Measurements from ENCODE around the gene DCDC1.

The DCDC1 gene

GRCh38 chr11:30992513-30992849 is 377.1 kb downstream of the DCDC1 start:
- no peaks in the 10 kb centered on the region for H3K27me3 ChIP-seq
- no peak overlapping the region for H3K27ac ChIP-seq
- intact Hi-C loops (cut with DNase I; ENCODE audit: low total_unique reads): no loop called here
- H3K4me3 ChIP-seq: no peak overlapping the region
- TF ChIP-seq CTCF (IDR thresholded peaks at IDR 0.05): no peak
- H3K9me3 ChIP-seq: no peaks in the 10 kb centered on the region
- H3K36me3 ChIP-seq: no peaks in the 10 kb centered on the region
- H3K4me1 ChIP-seq: no peaks in the 10 kb centered on the region
- no peak for DNase-seq

GRCh38 chr11:30991802-30992512 is 377.6 kb downstream of the DCDC1 start:
- H3K4me1 ChIP-seq: no peaks in the 10 kb centered on the region
- intact Hi-C loops (cut with DNase I; ENCODE audit: low total_unique reads): no loop called here
- no peak overlapping the region for H3K27ac ChIP-seq
- no peaks in the 10 kb centered on the region for H3K9me3 ChIP-seq
- no peaks in the 10 kb centered on the region for H3K27me3 ChIP-seq
- no peaks in the 10 kb centered on the region for H3K36me3 ChIP-seq
- H3K4me3 ChIP-seq: no peak overlapping the region
- TF ChIP-seq CTCF (IDR thresholded peaks at IDR 0.05): no peak
- DNase-seq: no peak

GRCh38 chr11:30991376-30991775 is 378.2 kb downstream of the DCDC1 start:
- Histone ChIP-seq H3K27ac (no peak overlapping the region), H3K4me3 (no peak overlapping the region), H3K4me1 (no peaks in the 10 kb centered on the region)

GRCh38 chr11:30990625-30991296 is 378.8 kb downstream of the DCDC1 start:
- H3K4me3 ChIP-seq: no peak overlapping the region
- intact Hi-C loops (cut with DNase I; ENCODE audit: low total_unique reads): no loop called here
- no peak for TF ChIP-seq CTCF (IDR thresholded peaks at IDR 0.05)
- no peaks in the 10 kb centered on the region for H3K9me3 ChIP-seq
- H3K36me3 ChIP-seq: no peaks in the 10 kb centered on the region
- H3K27ac ChIP-seq: no peak overlapping the region
- no peak for DNase-seq
- no peaks in the 10 kb centered on the region for H3K27me3 ChIP-seq
- H3K4me1 ChIP-seq: no peaks in the 10 kb centered on the region

More at GRCh38 chr11:30991376-30991775, 378.2 kb downstream of the DCDC1 start:
- Histone ChIP-seq H3K36me3 (no peaks in the 10 kb centered on the region), H3K9me3 (no peaks in the 10 kb centered on the region), H3K27me3 (no peaks in the 10 kb centered on the region)
- intact Hi-C loops (cut with DNase I; ENCODE audit: low total_unique reads): no loop called here
- no peak for DNase-seq
- no peak for TF ChIP-seq CTCF (IDR thresholded peaks at IDR 0.05)

GRCh38 chr11:30987819-30988218 is 381.7 kb downstream of the DCDC1 start:
- H3K36me3 ChIP-seq: no peaks in the 10 kb centered on the region
- intact Hi-C loops (cut with DNase I; ENCODE audit: low total_unique reads): no loop called here
- no peaks in the 10 kb centered on the region for H3K27me3 ChIP-seq
- no peak for TF ChIP-seq CTCF (IDR thresholded peaks at IDR 0.05)
- no peak overlapping the region for H3K27ac ChIP-seq
- H3K4me1 ChIP-seq: no peaks in the 10 kb centered on the region
- H3K9me3 ChIP-seq: no peaks in the 10 kb centered on the region
- H3K4me3 ChIP-seq: no peak overlapping the region
- no peak for DNase-seq

Measured in tibial artery (tissue), 4 donors.